Activated T-helper 1 cell treated with anti-CD3 and anti-CD28 coated beads, Interleukin-12 subunit alpha, Interleukin-12 subunit beta, Interleukin-2, Interleukin-4 antibody, amounts not matched to agents 30 ng/mL and 10 ng/mL and 1 ng/mL, durations not matched to agents 14 hours and 24 hours and 36 hours (primary cell): ENCODE measurements around the gene PCID2. TPM values are rescaled to one million over a fixed set of nuclear protein-coding genes. Genes with fewer than 3 reads are reported as not detected.

ENCODE experiments used
- DNase-seq: peaks from one replicate; pipeline ENCODE4 v3.0.0; 2021; ENCODE audit warnings: low spot score
- H3K27ac Mint-ChIP-seq: one replicate; pipeline ENCODE4 v1.8.0; 2021; ENCODE audit warnings: mild to moderate bottlenecking, mixed read lengths
- H3K27me3 Mint-ChIP-seq: one replicate; pipeline ENCODE4 v1.8.0; 2022; ENCODE audit warnings: mild to moderate bottlenecking, moderate library complexity, mixed read lengths; ENCODE audit not compliant: insufficient read depth
- H3K36me3 Mint-ChIP-seq: one replicate; pipeline ENCODE4 v1.8.0; 2021; ENCODE audit warnings: low read depth, mixed read lengths
- H3K4me1 Mint-ChIP-seq: one replicate; pipeline ENCODE4 v1.8.0; 2021; ENCODE audit warnings: low read depth, mixed read lengths
- H3K4me3 Mint-ChIP-seq: one replicate; pipeline ENCODE4 v1.8.0; 2021; ENCODE audit warnings: mild to moderate bottlenecking, moderate library complexity, mixed read lengths
- H3K9me3 Mint-ChIP-seq: one replicate; pipeline ENCODE4 v1.8.0; 2021; ENCODE audit warnings: mixed read lengths
- intact Hi-C: fragments of 100-400 bp; cut with micrococcal nuclease; formaldehyde crosslinking; loops from one replicate; pipeline ENCODE4 v1.15.1; 2024
- total RNA-seq: library from RNA; stranded (reverse); gene quantifications from 2 replicates; pipeline ENCODE4 v1.2.3, GENCODE V29; 2022

The PCID2 gene
- total RNA-seq, 1 donor from 2014 or later, result 71.5 TPM

GRCh38 chr13:113129921-113130750 is 78.3 kb downstream of the PCID2 start:
- Mint-ChIP-seq H3K4me1 (no peaks in the 10 kb centered on the region), H3K36me3 (no peaks in the 10 kb centered on the region), H3K9me3 (no peaks in the 10 kb centered on the region), H3K27ac (no peak overlapping the region), H3K4me3 (no peak overlapping the region), H3K27me3 (peaks cover 44% of the 10 kb centered on the region)
- intact Hi-C loops, result no loop called here
- no peak for DNase-seq

DNA sequence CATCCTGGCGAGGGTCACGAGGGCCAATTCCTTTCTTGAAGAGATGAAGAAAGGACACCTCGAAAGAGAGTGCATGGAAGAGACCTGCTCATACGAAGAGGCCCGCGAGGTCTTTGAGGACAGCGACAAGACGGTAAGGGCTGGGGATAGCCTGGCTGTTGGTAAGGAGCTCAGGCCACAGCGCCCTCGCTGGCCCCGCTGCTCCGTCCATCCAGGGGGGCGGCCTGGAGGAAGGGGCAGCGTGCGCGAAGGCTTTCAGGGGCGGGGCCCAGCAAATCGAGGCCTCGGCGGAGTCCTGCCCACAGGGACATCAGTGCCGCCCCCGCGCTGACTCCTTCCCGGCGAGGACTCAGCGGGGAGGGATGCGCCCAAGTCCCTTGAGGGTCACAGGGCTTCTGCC is 79.0 kb downstream of the PCID2 start:
- Mint-ChIP-seq H3K27ac (no peak overlapping the region), H3K4me1 (no peaks in the 10 kb centered on the region), H3K4me3 (no peak overlapping the region), H3K36me3 (no peaks in the 10 kb centered on the region), H3K27me3 (peaks cover 43% of the 10 kb centered on the region), H3K9me3 (no peaks in the 10 kb centered on the region)
- intact Hi-C loops, result no loop called here
- DNase-seq, result no peak

Other genes starting within 250 kb of the PCID2 start
- 0.42 TPM in 1 of 2 replicates, not detected in the other for gene MCF2L, start 239.5 kb downstream of the PCID2 start, total RNA-seq
- gene F7, start 102.9 kb downstream of the PCID2 start, total RNA-seq, result not detected in 2 replicates
- gene F10, start 85.9 kb downstream of the PCID2 start, total RNA-seq, result not detected in 2 replicates
- gene PROZ, start 50.0 kb downstream of the PCID2 start, total RNA-seq, result not detected in 2 replicates
- 86.5 and 89.9 TPM in 2 replicates for gene CUL4A, start 944 bp upstream of the PCID2 start, total RNA-seq
- gene LAMP1, start 88.6 kb upstream of the PCID2 start, total RNA-seq, result 59.4 and 60.3 TPM in 2 replicates
- gene GRTP1, start 155.5 kb upstream of the PCID2 start, total RNA-seq, result not detected in 2 replicates
- gene ADPRHL1, start 244.8 kb upstream of the PCID2 start, total RNA-seq, result 0.32 and 0.62 TPM in 2 replicates